ENCODE measurements around the gene ABHD17C. TPM values are rescaled to one million over a fixed set of nuclear protein-coding genes. Genes with fewer than 3 reads are reported as not detected.
"Not testable (repeated sequence)": the region's sequence is repeated elsewhere in the genome, so short reads cannot be mapped to it uniquely, and the experiment has no call there.

Gene ABHD17C
- 1 to 10 TPM; 6.1 to 9.0 TPM for total RNA-seq

- ChIA-PET POLR2A (no interaction called here), CTCF (interaction anchor here (0.5 to 3.5 kb wide), 6 partner anchors 10 to 571 kb away, joined by 3 to 23 read pairs (median 5); no protein-coding TSS in a partner anchor)
- Mint-ChIP-seq H3K4me1 (ENCODE audit: low read depth) (peaks cover 21% of the 10 kb centered on the region), H3K36me3 (no peaks in the 10 kb centered on the region), H3K27ac (peak within 1 kb of the TSS; percentile 71), H3K9me3 (no peaks in the 10 kb centered on the region), H3K27me3 (peaks cover 3% of the 10 kb centered on the region), H3K4me3 (peak within 1 kb of the TSS; percentile 86)
- intact Hi-C loops (cut with micrococcal nuclease), result loop anchor here (5.0 to 10.0 kb wide), 2 partner anchors 287 to 1349 kb away; partner anchors contain the start of gene MEX3B
- DNase-seq, result peak; percentile 55
These were observed at the start of gene ABHD17C for GRCh38 chr15:80695099-80695910. Gene ABHD17C (plus strand): TSS chr15:80695310. CDS start chr15:80695430, 120 bp downstream.

- intact Hi-C loops (cut with micrococcal nuclease), result no loop called here
- ChIA-PET CTCF (interaction anchor here (1.2 kb wide), 1 partner anchor 131 kb away, joined by 3 read pairs; no protein-coding TSS in a partner anchor), POLR2A (no interaction called here)
- Mint-ChIP-seq H3K36me3 (no peaks in the 10 kb centered on the region), H3K4me3 (no peak overlapping the region), H3K27me3 (peaks cover 7% of the 10 kb centered on the region), H3K27ac (no peak overlapping the region), H3K9me3 (peaks cover 2% of the 10 kb centered on the region), H3K4me1 (ENCODE audit: low read depth) (no peaks in the 10 kb centered on the region)
- DNase-seq, result no peak
These were observed 49.5 kb upstream of the ABHD17C start for GRCh38 chr15:80645494-80646065.

- CTCF ChIA-PET, result interaction anchor here (1.0 kb wide), 1 partner anchor 48 kb away, joined by 3 read pairs; no protein-coding TSS in a partner anchor
- DNase-seq; H3K4me1 Mint-ChIP-seq (ENCODE audit: low read depth); POLR2A ChIA-PET; H3K27ac Mint-ChIP-seq; H3K27me3 Mint-ChIP-seq; H3K36me3 Mint-ChIP-seq; intact Hi-C loops (cut with micrococcal nuclease); H3K4me3 Mint-ChIP-seq: not testable (repeated sequence)
- H3K9me3 Mint-ChIP-seq, result peaks cover 15% of the 10 kb centered on the region
These were observed 47.7 kb upstream of the ABHD17C start for GRCh38 chr15:80647424-80647823.

- POLR2A ChIA-PET, result no interaction called here
- H3K9me3 Mint-ChIP-seq, result peaks cover 21% of the 10 kb centered on the region
- no peak overlapping the region for H3K27ac Mint-ChIP-seq
- peaks cover 7% of the 10 kb centered on the region for H3K27me3 Mint-ChIP-seq
- CTCF ChIA-PET, result no interaction called here
- DNase-seq, result no peak
- H3K36me3 Mint-ChIP-seq, result peaks cover 3% of the 10 kb centered on the region
- no peak overlapping the region for H3K4me3 Mint-ChIP-seq
- intact Hi-C loops (cut with micrococcal nuclease), result no loop called here
- H3K4me1 Mint-ChIP-seq (ENCODE audit: low read depth), result no peaks in the 10 kb centered on the region
These were observed 40.8 kb upstream of the ABHD17C start for GRCh38 chr15:80654299-80654698.

- CTCF ChIA-PET, result interaction anchor here (1.2 kb wide), 1 partner anchor 117 kb away, joined by 5 read pairs; no protein-coding TSS in a partner anchor
- intact Hi-C loops (cut with micrococcal nuclease), result no loop called here
- peaks cover 3% of the 10 kb centered on the region for H3K9me3 Mint-ChIP-seq
- DNase-seq, result no peak
- peaks cover 12% of the 10 kb centered on the region for H3K27me3 Mint-ChIP-seq
- H3K4me3 Mint-ChIP-seq, result no peak overlapping the region
- POLR2A ChIA-PET, result no interaction called here
- H3K4me1 Mint-ChIP-seq (ENCODE audit: low read depth), result no peaks in the 10 kb centered on the region
- H3K36me3 Mint-ChIP-seq, result no peaks in the 10 kb centered on the region
- no peak overlapping the region for H3K27ac Mint-ChIP-seq
These were observed 35.7 kb upstream of the ABHD17C start for GRCh38 chr15:80659375-80659774.

GRCh38 chr15:80660119-80660518, 35.0 kb upstream of the ABHD17C start:
- no peak overlapping the region for H3K4me3 Mint-ChIP-seq
- peaks cover 3% of the 10 kb centered on the region for H3K9me3 Mint-ChIP-seq
- POLR2A ChIA-PET, result no interaction called here
- no peak for DNase-seq
- CTCF ChIA-PET, result interaction anchor here (1.2 kb wide), 1 partner anchor 116 kb away, joined by 5 read pairs; no protein-coding TSS in a partner anchor
- no peaks in the 10 kb centered on the region for H3K4me1 Mint-ChIP-seq (ENCODE audit: low read depth)
- H3K36me3 Mint-ChIP-seq, result no peaks in the 10 kb centered on the region
- intact Hi-C loops (cut with micrococcal nuclease), result no loop called here
- H3K27me3 Mint-ChIP-seq, result peaks cover 12% of the 10 kb centered on the region
- no peak overlapping the region for H3K27ac Mint-ChIP-seq

- DNase-seq, result no peak
- no peak overlapping the region for H3K27ac Mint-ChIP-seq
- no peaks in the 10 kb centered on the region for H3K4me1 Mint-ChIP-seq (ENCODE audit: low read depth)
- POLR2A ChIA-PET, result no interaction called here
- peaks cover 6% of the 10 kb centered on the region for H3K27me3 Mint-ChIP-seq
- intact Hi-C loops (cut with micrococcal nuclease), result no loop called here
- no peak overlapping the region for H3K4me3 Mint-ChIP-seq
- CTCF ChIA-PET, result no interaction called here
- no peaks in the 10 kb centered on the region for H3K9me3 Mint-ChIP-seq
- no peaks in the 10 kb centered on the region for H3K36me3 Mint-ChIP-seq
These were observed 33.0 kb upstream of the ABHD17C start for GRCh38 chr15:80662129-80662528.

- ChIA-PET POLR2A (no interaction called here), CTCF (no interaction called here)
- Mint-ChIP-seq H3K27ac (no peak overlapping the region), H3K27me3 (peaks cover 6% of the 10 kb centered on the region), H3K9me3 (no peaks in the 10 kb centered on the region), H3K4me1 (ENCODE audit: low read depth) (no peaks in the 10 kb centered on the region), H3K4me3 (no peak overlapping the region), H3K36me3 (no peaks in the 10 kb centered on the region)
- intact Hi-C loops (cut with micrococcal nuclease), result no loop called here
- no peak for DNase-seq
These were observed 32.2 kb upstream of the ABHD17C start for GRCh38 chr15:80662757-80663553.

GRCh38 chr15:80665151-80665550, 30.0 kb upstream of the ABHD17C start:
- Mint-ChIP-seq H3K36me3 (no peaks in the 10 kb centered on the region), H3K27me3 (peaks cover 8% of the 10 kb centered on the region), H3K4me3 (no peak overlapping the region), H3K27ac (no peak overlapping the region), H3K9me3 (no peaks in the 10 kb centered on the region), H3K4me1 (ENCODE audit: low read depth) (no peaks in the 10 kb centered on the region)
- CTCF ChIA-PET, result no interaction called here
- intact Hi-C loops (cut with micrococcal nuclease), result no loop called here
- no peak for DNase-seq
- POLR2A ChIA-PET, result no interaction called here

- H3K27me3 Mint-ChIP-seq, result peaks cover 14% of the 10 kb centered on the region
- no peak for DNase-seq
- intact Hi-C loops (cut with micrococcal nuclease), result no loop called here
- no peaks in the 10 kb centered on the region for H3K9me3 Mint-ChIP-seq
- H3K27ac Mint-ChIP-seq, result no peak overlapping the region
- H3K36me3 Mint-ChIP-seq, result no peaks in the 10 kb centered on the region
- ChIA-PET POLR2A (no interaction called here), CTCF (no interaction called here)
- no peak overlapping the region for H3K4me3 Mint-ChIP-seq
- no peaks in the 10 kb centered on the region for H3K4me1 Mint-ChIP-seq (ENCODE audit: low read depth)
These were observed 27.2 kb upstream of the ABHD17C start for GRCh38 chr15:80667936-80668335.

- ChIA-PET CTCF (interaction anchor here (0.7 kb wide), 1 partner anchor 789 kb away, joined by 3 read pairs; no protein-coding TSS in a partner anchor), POLR2A (no interaction called here)
- Mint-ChIP-seq H3K27me3 (peaks cover 14% of the 10 kb centered on the region), H3K9me3 (no peaks in the 10 kb centered on the region), H3K27ac (no peak overlapping the region), H3K36me3 (no peaks in the 10 kb centered on the region), H3K4me1 (ENCODE audit: low read depth) (no peaks in the 10 kb centered on the region), H3K4me3 (no peak overlapping the region)
- DNase-seq, result no peak
- intact Hi-C loops (cut with micrococcal nuclease), result no loop called here
These were observed 26.4 kb upstream of the ABHD17C start for GRCh38 chr15:80668546-80669236.

All from activated CD4-positive, alpha-beta memory T cell treated with anti-CD3 and anti-CD28 coated beads for 36 hours (primary cell).